Ectodermal cell (in vitro differentiated cells): Measurements from ENCODE around the gene FOS.
"Not testable (repeated sequence)": the region's sequence is repeated elsewhere in the genome, so short reads cannot be mapped to it uniquely, and the experiment has no call there.

ENCODE experiments used
- H3K27ac ChIP-seq: 2 replicates; pipeline ENCODE4 v1.7.0; 2013; ENCODE audit warnings: mild to moderate bottlenecking, low read depth, low read length; ENCODE audit not compliant: insufficient read depth, poor library complexity, severe bottlenecking
- H3K27me3 ChIP-seq: 2 replicates; pipeline ENCODE4 v1.7.0; 2013; ENCODE audit warnings: mild to moderate bottlenecking, low read length; ENCODE audit not compliant: insufficient read depth, control insufficient read depth, poor library complexity, severe bottlenecking
- H3K36me3 ChIP-seq: one replicate; pipeline ENCODE4 v1.7.0; 2013; ENCODE audit warnings: low read length; ENCODE audit not compliant: control insufficient read depth, insufficient read depth
- H3K4me1 ChIP-seq: one replicate; pipeline ENCODE4 v1.7.0; 2013; ENCODE audit warnings: low read length; ENCODE audit not compliant: control insufficient read depth, insufficient read depth
- H3K4me3 ChIP-seq: 2 replicates; pipeline ENCODE4 v1.7.0; 2013; ENCODE audit warnings: low read depth, low read length, control low read depth; ENCODE audit not compliant: insufficient read depth
- H3K9me3 ChIP-seq: 2 replicates; pipeline ENCODE4 v1.7.0; 2013; ENCODE audit warnings: mild to moderate bottlenecking, low read length, moderate library complexity; ENCODE audit not compliant: control insufficient read depth
- whole genome bisulfite sequencing, 2 experiments: methylation state at CpG; one replicate each; pipeline ENCODE4 v1.1.7; 2013; ENCODE audit warnings: missing lambda C conversion rate in 2 of 2; 5-methylcytosine and 5-hydroxymethylcytosine counted together

FOS gene

GRCh38 chr14:75303381-75303789 lies 24.8 kb downstream of the FOS start:
- H3K4me1 ChIP-seq: no peaks in the 10 kb centered on the region
- H3K36me3 ChIP-seq: no peaks in the 10 kb centered on the region
- 24 to 25% methylated on average over 15 of the region's 15 CpGs for WGBS, 2 experiments
- H3K4me3 ChIP-seq: no peak overlapping the region
- H3K27ac ChIP-seq: no peak overlapping the region
- no peaks in the 10 kb centered on the region for H3K9me3 ChIP-seq
- no peaks in the 10 kb centered on the region for H3K27me3 ChIP-seq

DNA sequence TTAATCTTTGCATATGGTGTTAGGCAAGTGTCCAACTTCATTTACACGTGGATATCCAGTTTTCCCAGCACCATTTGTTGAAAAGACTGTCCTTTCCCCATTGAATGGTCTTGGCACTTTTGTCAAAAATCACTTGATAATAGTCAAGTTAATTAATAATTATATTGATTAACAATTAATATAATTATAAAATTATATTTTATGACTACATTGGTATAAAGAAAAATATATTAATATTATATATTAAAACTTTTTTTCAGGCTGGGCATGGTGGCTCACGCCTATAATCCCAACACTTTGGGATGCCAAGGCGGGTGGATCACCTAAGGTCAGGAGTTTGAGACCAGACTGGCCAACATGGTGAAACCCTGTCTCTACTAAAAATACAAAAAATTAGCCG lies 27.8 kb downstream of the FOS start:
- 93 to 98% methylated on average over 4 of the region's 4 CpGs for WGBS, 2 experiments

DNA sequence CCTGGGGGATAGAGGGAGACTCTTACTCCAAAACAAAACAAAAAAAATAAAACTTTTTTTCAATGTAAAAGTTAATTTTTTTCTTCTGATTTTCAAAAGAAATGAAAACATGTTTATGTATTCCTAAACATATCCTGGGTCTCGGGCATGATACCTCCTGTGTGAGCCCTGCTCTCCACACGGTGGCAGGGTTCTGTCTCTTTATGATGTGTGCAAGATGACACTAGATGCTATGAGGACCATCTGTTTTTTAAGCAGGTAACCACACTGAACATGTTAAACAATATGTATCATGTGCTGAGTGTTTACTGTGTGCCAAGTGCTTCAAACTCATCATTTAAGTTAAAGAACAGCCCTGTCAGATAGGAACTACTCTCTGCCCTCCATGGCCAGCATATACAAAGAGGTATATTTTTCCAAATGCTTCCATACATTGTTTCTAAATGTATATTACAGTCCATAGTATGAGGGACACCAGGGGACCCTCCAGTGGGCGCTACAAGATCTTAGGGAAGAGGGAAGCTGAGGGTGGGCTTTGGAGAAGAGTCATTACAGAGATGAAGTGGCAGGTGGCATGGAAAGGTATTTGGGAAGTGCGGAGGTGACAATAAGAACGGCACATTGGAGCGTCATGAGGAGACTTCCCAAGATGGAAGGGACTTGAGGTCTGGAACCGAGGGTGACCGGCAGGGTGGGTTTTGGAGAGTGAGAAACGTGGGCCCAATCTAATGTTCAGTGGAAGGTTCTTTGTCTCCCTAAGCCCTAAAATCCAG lies 28.5 kb downstream of the FOS start:
- Histone ChIP-seq H3K36me3 (no peaks in the 10 kb centered on the region), H3K4me1 (peaks cover 13% of the 10 kb centered on the region), H3K4me3 (no peak overlapping the region), H3K27me3 (no peaks in the 10 kb centered on the region), H3K27ac (no peak overlapping the region), H3K9me3 (no peaks in the 10 kb centered on the region)
- 67 to 75% methylated on average over 9 of the region's 9 CpGs for WGBS, 2 experiments

More for the DNA sequence above, 27.8 kb downstream of the FOS start:
- not testable (repeated sequence) for H3K27ac ChIP-seq, H3K9me3 ChIP-seq, H3K4me3 ChIP-seq, H3K27me3 ChIP-seq, H3K36me3 ChIP-seq
- H3K4me1 ChIP-seq: peaks cover 13% of the 10 kb centered on the region

- 25% methylated on average over 12 of the region's 12 CpGs for WGBS, 2 experiments
- Histone ChIP-seq H3K27ac (no peak overlapping the region), H3K9me3 (no peaks in the 10 kb centered on the region), H3K36me3 (no peaks in the 10 kb centered on the region), H3K4me3 (no peak overlapping the region), H3K4me1 (peaks cover 13% of the 10 kb centered on the region), H3K27me3 (no peaks in the 10 kb centered on the region)
Observed at GRCh38 chr14:75307700-75308379, 29.2 kb downstream of the FOS start.

DNA sequence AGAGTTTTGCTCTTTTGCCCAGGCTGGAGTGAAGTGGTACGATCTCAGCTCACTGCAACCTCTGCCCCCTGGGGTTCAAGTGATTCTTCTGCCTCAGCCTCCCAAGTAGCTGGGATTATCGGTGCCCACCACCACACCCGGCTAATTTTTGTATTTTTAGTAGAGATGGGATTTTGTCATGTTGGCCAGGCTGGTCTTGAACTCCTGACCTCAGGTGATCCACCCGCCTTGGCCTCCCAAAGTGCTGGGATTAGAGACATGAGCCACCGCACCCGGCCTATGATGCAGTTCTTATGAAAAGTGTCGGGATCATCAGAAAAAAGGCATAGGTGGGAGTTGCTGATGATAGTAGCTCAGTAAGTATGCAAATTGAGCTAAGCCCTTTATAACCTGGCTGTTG lies 30.4 kb downstream of the FOS start:
- H3K27ac ChIP-seq, H3K4me3 ChIP-seq, H3K36me3 ChIP-seq, H3K27me3 ChIP-seq, H3K9me3 ChIP-seq: not testable (repeated sequence)
- WGBS, 2 experiments: 64 to 67% methylated on average over 7 of the region's 7 CpGs
- H3K4me1 ChIP-seq: peaks cover 13% of the 10 kb centered on the region

DNA sequence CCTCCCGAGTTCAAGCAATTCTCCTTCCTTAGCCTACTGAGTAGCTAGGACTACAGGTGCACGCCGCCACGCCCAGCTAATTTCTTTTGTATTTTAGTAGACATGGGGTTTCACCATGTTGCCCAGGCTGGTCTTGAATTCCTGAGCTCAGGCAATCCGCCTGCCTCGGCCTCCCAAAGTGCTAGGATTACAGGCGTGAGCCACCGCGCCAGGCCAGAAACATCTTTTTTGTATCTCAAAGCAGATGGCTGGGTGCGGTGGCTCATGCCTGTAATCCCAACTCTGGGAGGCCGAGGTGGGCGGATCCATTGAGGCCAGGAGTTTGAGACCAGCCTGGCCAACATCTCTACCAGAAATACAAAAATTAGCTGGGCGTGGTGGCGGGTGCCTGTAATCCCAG lies 30.9 kb downstream of the FOS start:
- not testable (repeated sequence) for H3K36me3 ChIP-seq, H3K27me3 ChIP-seq, H3K27ac ChIP-seq, H3K9me3 ChIP-seq, H3K4me3 ChIP-seq
- 95 to 97% methylated on average over 14 of the region's 14 CpGs for WGBS, 2 experiments
- H3K4me1 ChIP-seq: peaks cover 13% of the 10 kb centered on the region

DNA sequence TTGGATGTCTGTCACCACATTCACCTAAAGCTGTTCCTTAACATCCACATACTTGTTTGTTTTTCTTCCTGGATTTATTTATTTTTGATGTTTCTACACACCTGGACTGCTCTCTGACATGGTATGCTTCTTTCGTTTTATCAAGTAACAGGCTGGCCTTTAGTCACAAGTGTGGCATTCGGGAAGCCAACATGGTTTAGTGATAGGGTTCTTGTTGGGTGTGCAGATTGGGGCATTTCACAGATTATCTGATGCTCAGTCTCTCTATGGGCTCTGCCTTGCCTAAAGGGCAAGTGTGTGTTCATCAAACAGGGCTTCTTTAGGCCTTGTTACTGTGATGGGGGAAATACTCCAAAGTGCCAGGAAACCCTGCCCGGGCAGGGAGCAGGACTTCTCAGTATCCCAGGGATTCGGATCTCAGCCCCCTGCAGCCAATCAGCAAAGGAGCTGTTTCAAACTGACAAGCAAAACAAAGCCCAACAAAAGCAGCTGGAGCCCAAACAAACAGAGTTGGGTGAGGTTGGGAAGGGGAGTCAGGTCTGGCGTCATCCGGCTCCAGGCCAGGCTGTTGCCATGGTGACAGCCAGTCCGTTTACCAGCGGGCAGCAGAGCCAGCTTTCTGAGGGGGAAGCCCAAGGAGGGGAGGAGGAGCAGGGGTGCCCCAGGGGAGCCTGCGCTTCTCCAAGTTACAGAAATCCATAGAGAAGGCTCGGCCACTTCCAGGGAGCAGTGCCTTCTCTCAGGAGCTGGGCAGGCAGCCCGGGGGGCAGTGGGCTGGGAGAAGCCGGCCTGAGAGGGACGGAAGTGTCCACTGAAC lies 31.9 kb downstream of the FOS start:
- WGBS, 2 experiments: 30 to 34% methylated on average over 13 of the region's 13 CpGs
- Histone ChIP-seq H3K27ac (peak overlapping the region; percentile 93), H3K4me3 (no peak overlapping the region)

DNA sequence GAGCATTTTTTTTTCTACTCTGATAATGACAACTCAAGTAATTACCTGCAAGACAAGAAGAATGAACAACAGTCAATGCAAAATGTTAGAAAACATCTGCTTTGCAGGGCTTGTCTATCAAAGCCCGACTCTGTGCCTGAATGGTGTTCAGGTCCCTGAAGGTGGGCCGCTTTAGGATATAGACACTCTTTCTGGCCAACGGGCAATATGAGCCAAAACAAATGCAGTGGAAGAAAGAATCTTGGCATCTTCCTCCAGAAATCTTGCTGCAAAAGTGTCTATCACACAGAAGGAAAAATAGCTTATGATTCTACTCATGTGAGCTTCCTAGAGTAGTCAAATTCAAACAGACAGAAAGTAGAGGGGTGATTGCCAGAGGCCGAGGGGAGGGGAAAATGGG lies 32.7 kb downstream of the FOS start:
- H3K4me1 ChIP-seq: peaks cover 13% of the 10 kb centered on the region
- H3K4me3 ChIP-seq: no peak overlapping the region
- no peak overlapping the region for H3K27ac ChIP-seq
- no peaks in the 10 kb centered on the region for H3K27me3 ChIP-seq
- WGBS, 2 experiments: 92 to 93% methylated on average over 4 of the region's 4 CpGs
- no peaks in the 10 kb centered on the region for H3K9me3 ChIP-seq
- no peaks in the 10 kb centered on the region for H3K36me3 ChIP-seq

More for the DNA sequence above, 31.9 kb downstream of the FOS start:
- Histone ChIP-seq H3K27me3 (no peaks in the 10 kb centered on the region), H3K4me1 (peaks cover 13% of the 10 kb centered on the region), H3K9me3 (no peaks in the 10 kb centered on the region), H3K36me3 (no peaks in the 10 kb centered on the region)

DNA sequence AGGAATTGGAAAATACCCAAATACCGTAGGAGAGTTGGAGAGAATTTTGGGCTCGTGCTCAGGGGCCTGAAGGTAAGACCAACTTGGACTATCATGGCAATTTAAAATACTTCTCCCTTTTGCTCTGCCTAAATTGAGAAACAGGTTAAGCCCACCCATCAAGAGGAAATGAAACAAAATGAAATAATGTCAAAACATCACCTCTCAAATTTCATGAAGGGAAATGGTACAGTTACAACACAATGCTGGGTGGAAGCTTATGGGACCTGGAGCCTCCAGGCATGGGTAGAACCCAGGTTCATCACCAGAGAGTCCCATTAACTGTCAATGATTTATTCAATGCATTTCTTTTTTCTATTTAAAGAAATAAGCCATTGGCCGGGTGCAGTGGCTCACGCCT lies 33.7 kb downstream of the FOS start:
- Histone ChIP-seq H3K27me3 (no peaks in the 10 kb centered on the region), H3K4me1 (peaks cover 13% of the 10 kb centered on the region), H3K27ac (no peak overlapping the region), H3K36me3 (no peaks in the 10 kb centered on the region), H3K9me3 (no peaks in the 10 kb centered on the region), H3K4me3 (no peak overlapping the region)
- WGBS, 2 experiments: 95 to 97% methylated on average over 4 of the region's 4 CpGs

DNA sequence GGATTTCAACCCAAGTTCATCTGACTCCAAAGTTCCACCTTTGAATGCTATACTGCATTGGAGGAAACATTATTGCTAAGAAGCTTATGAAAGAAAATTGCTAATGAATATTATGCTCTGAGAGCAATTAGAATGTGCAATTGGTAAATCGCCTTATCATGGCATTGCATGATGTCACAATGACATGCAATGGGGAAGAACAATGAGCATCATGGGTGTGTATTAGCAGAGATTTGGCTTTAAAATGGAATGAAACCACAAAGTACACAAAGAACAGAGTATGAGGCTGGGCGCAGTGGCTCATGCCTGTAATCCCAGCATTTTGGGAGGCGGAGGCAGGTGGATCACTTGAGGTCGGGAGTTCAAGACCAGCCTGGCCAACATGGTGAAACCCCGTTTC lies 34.7 kb downstream of the FOS start:
- H3K27ac ChIP-seq: no peak overlapping the region
- peaks cover 13% of the 10 kb centered on the region for H3K4me1 ChIP-seq
- H3K4me3 ChIP-seq: no peak overlapping the region
- H3K36me3 ChIP-seq: no peaks in the 10 kb centered on the region
- 93 to 94% methylated on average over 5 of the region's 5 CpGs for WGBS, 2 experiments
- H3K27me3 ChIP-seq: no peaks in the 10 kb centered on the region
- no peaks in the 10 kb centered on the region for H3K9me3 ChIP-seq
